GM12875 (cell line): ENCODE results near the gene HSH2D.

Experiments used
- H3K4me3 ChIP-seq: one replicate; pipeline ENCODE4 v1.5.1; 2011; ENCODE audit warnings: low read depth, low read length, control low read depth
- TF ChIP-seq, protein P1 (sequence below): IDR thresholded peaks from 2 replicates; pipeline ENCODE4 v1.5.1; 2011; ENCODE audit warnings: low read depth, mild to moderate bottlenecking, control low read depth, inconsistent platforms, low read length, moderate library complexity, borderline replicate concordance; ENCODE audit not compliant: insufficient read depth

Gene HSH2D

DNA sequence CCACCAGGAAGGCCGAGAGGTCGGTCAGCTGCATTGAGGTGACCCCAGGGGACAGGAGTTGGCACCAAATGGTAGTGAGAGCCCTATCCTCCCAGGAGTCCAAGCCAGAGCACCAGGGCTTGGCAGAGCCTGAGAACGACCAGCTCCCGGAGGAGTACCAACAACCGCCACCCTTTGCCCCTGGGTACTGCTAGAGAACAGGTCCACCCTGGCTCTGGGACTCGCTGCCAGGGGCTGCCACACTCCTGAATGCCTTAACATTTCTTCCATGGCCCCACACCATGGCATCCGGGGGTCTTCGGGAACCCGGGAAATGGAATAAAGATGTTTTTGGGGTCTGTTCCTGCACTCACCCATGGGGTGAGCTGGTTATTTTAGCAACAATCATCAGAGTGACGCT, 14.1 kb downstream of the HSH2D start:
- TF ChIP-seq, protein P1, sequence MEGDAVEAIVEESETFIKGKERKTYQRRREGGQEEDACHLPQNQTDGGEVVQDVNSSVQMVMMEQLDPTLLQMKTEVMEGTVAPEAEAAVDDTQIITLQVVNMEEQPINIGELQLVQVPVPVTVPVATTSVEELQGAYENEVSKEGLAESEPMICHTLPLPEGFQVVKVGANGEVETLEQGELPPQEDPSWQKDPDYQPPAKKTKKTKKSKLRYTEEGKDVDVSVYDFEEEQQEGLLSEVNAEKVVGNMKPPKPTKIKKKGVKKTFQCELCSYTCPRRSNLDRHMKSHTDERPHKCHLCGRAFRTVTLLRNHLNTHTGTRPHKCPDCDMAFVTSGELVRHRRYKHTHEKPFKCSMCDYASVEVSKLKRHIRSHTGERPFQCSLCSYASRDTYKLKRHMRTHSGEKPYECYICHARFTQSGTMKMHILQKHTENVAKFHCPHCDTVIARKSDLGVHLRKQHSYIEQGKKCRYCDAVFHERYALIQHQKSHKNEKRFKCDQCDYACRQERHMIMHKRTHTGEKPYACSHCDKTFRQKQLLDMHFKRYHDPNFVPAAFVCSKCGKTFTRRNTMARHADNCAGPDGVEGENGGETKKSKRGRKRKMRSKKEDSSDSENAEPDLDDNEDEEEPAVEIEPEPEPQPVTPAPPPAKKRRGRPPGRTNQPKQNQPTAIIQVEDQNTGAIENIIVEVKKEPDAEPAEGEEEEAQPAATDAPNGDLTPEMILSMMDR: no peak
- no peak overlapping the region for H3K4me3 ChIP-seq

- no peak overlapping the region for H3K4me3 ChIP-seq
- TF ChIP-seq, protein P1: no peak
Measured at GRCh38 chr19:16159655-16160054, 16.2 kb downstream of the HSH2D start.

GRCh38 chr19:16160445-16160942, 17.0 kb downstream of the HSH2D start:
- no peak overlapping the region for H3K4me3 ChIP-seq
- TF ChIP-seq, protein P1: no peak

DNA sequence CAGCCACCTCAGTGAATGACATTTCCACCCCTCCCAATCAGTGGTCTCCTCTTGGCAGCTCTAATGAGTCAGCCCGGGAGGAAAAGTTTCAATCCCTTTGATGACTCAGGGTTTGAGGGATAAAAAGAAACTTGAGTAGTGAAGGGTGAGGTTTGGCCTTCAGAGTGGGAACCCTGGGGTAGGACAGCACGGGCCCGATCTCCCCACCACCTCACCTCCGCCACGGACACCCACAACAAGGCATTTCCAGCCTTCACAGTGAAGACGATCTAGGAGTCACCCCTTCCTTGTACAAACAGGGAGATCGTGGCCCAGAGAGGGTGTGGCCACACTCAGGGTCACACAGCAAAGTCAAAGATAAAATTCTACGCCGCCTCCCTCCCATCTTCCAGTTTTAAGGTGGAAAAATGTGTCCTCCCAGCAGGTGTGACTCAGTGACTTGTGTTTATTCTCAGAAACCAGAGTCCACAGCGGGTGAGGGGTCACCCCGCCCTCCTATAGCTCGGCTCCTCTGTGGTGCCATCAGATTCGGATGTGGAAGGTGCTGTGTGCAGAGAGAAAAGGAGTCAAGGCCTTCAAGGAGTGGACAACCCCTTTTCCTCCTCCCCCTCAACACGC, 17.6 kb downstream of the HSH2D start:
- TF ChIP-seq, protein P1: no peak
- H3K4me3 ChIP-seq: no peak overlapping the region

DNA sequence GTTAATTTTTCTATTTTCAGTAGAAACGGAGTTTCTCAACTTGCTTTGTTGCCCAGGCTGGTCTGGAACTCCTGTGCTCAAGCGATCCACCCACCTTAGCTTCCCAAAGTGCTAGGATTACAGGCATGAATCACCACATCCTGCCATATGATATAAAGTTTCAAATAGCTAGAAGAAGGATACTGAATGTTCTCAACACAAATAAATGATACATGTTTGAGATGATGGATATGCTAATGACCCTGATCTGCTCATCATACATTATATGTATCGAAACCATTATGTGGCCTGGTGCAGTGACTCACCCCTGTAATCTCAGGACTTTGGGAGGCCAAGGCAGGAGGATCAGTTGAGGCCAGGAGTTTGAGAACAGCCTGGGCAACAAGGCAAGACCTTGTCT, 18.4 kb downstream of the HSH2D start:
- TF ChIP-seq, protein P1: no peak
- H3K4me3 ChIP-seq: no peak overlapping the region

GRCh38 chr19:16164222-16164890, 20.9 kb downstream of the HSH2D start:
- no peak overlapping the region for H3K4me3 ChIP-seq
- TF ChIP-seq, protein P1: no peak

GRCh38 chr19:16166417-16166816, 22.9 kb downstream of the HSH2D start:
- H3K4me3 ChIP-seq: no peak overlapping the region
- TF ChIP-seq, protein P1: no peak
